Measurements from ENCODE around the gene ZNF518B.

- no peak for TF ChIP-seq CTCF (conservative IDR thresholded peaks at IDR 0.05 in 1 of 2, IDR thresholded peaks at IDR 0.05 in 1 of 2; ENCODE audit: low read depth in 1 of 2, low read length in 2 of 2)
- TF ChIP-seq EZH2 (IDR thresholded peaks at IDR 0.05; ENCODE audit: low read length, missing control alignments) = no peak
Observed at GRCh38 chr4:10457255-10457801, at the start of gene ZNF518B.

All from fibroblast of lung (primary cell).